ENCODE data around the gene WNT5A. TPM values are rescaled to one million over a fixed set of nuclear protein-coding genes. Genes with fewer than 3 reads are reported as not detected.
A peak's percentile ranks its signal among the peaks of the same experiment; 100 is the strongest.

The WNT5A gene
- total RNA-seq, result 10.7 and 16.4 TPM in 2 replicates

- no peak for DNase-seq (ENCODE audit: low read depth)
- Histone ChIP-seq H3K27me3 (ENCODE audit: control insufficient read depth, insufficient read depth, low read length) (no peaks in the 10 kb centered on the region), H3K36me3 (ENCODE audit: control insufficient read depth, insufficient read depth, low read length) (no peaks in the 10 kb centered on the region), H3K4me3 (ENCODE audit: low read depth, low read length) (peak within 1 kb of the TSS; percentile 70)
- TF ChIP-seq, protein P1, sequence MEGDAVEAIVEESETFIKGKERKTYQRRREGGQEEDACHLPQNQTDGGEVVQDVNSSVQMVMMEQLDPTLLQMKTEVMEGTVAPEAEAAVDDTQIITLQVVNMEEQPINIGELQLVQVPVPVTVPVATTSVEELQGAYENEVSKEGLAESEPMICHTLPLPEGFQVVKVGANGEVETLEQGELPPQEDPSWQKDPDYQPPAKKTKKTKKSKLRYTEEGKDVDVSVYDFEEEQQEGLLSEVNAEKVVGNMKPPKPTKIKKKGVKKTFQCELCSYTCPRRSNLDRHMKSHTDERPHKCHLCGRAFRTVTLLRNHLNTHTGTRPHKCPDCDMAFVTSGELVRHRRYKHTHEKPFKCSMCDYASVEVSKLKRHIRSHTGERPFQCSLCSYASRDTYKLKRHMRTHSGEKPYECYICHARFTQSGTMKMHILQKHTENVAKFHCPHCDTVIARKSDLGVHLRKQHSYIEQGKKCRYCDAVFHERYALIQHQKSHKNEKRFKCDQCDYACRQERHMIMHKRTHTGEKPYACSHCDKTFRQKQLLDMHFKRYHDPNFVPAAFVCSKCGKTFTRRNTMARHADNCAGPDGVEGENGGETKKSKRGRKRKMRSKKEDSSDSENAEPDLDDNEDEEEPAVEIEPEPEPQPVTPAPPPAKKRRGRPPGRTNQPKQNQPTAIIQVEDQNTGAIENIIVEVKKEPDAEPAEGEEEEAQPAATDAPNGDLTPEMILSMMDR (IDR thresholded peaks at IDR 0.05; ENCODE audit: insufficient read depth, low read length, poor library complexity, severe bottlenecking), result no peak
These were observed at the start of gene WNT5A for GRCh38 chr3:55486857-55487380. TSS of gene WNT5A (minus strand) at chr3:55487306. CDS start at chr3:55486985, 321 bp downstream.

DNA sequence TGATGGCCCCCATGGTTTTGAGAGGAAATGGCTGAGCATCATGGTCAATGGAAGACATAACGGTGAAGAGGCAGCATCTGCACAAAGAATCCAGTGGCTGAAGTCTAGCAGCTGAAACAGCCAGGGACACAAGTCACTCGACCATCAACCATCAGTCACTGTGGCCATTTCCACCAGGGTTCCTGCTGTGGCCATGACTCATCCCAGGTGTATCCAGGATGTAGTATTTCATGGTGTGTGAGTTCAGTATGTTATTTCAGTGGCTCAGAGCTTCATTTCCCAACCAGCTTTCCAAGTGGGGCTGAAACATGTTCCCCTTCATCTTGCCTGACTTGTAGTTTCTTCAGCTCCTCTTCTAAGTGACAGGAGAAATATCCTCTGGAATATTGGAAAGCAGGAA is 47.8 kb upstream of the WNT5A start:
- DNase-seq (ENCODE audit: low read depth), result peak; percentile 65
- Histone ChIP-seq H3K27me3 (ENCODE audit: control insufficient read depth, insufficient read depth, low read length) (no peaks in the 10 kb centered on the region), H3K4me3 (ENCODE audit: low read depth, low read length) (no peak overlapping the region), H3K36me3 (ENCODE audit: control insufficient read depth, insufficient read depth, low read length) (no peaks in the 10 kb centered on the region)
- TF ChIP-seq, protein P1 (IDR thresholded peaks at IDR 0.05; ENCODE audit: insufficient read depth, low read length, poor library complexity, severe bottlenecking), result no peak

GRCh38 chr3:55532806-55533205 is 45.7 kb upstream of the WNT5A start:
- no peaks in the 10 kb centered on the region for H3K27me3 ChIP-seq (ENCODE audit: control insufficient read depth, insufficient read depth, low read length)
- TF ChIP-seq, protein P1 (IDR thresholded peaks at IDR 0.05; ENCODE audit: insufficient read depth, low read length, poor library complexity, severe bottlenecking), result no peak
- H3K36me3 ChIP-seq (ENCODE audit: control insufficient read depth, insufficient read depth, low read length), result no peaks in the 10 kb centered on the region
- H3K4me3 ChIP-seq (ENCODE audit: low read depth, low read length), result no peak overlapping the region
- DNase-seq (ENCODE audit: low read depth), result no peak

GRCh38 chr3:55531321-55531720 is 44.2 kb upstream of the WNT5A start:
- H3K36me3 ChIP-seq (ENCODE audit: control insufficient read depth, insufficient read depth, low read length), result no peaks in the 10 kb centered on the region
- DNase-seq (ENCODE audit: low read depth), result no peak
- H3K27me3 ChIP-seq (ENCODE audit: control insufficient read depth, insufficient read depth, low read length), result no peaks in the 10 kb centered on the region
- TF ChIP-seq, protein P1 (IDR thresholded peaks at IDR 0.05; ENCODE audit: insufficient read depth, low read length, poor library complexity, severe bottlenecking), result no peak
- no peak overlapping the region for H3K4me3 ChIP-seq (ENCODE audit: low read depth, low read length)

- no peak overlapping the region for H3K4me3 ChIP-seq (ENCODE audit: low read depth, low read length)
- TF ChIP-seq, protein P1 (IDR thresholded peaks at IDR 0.05; ENCODE audit: insufficient read depth, low read length, poor library complexity, severe bottlenecking), result no peak
- H3K36me3 ChIP-seq (ENCODE audit: control insufficient read depth, insufficient read depth, low read length), result no peaks in the 10 kb centered on the region
- no peak for DNase-seq (ENCODE audit: low read depth)
- no peaks in the 10 kb centered on the region for H3K27me3 ChIP-seq (ENCODE audit: control insufficient read depth, insufficient read depth, low read length)
These were observed 40.3 kb upstream of the WNT5A start for GRCh38 chr3:55527361-55527760.
